ENCODE data around the gene FNBP1. TPM values are rescaled to one million over a fixed set of nuclear protein-coding genes. Genes with fewer than 3 reads are reported as not detected.

The FNBP1 gene
- total RNA-seq, 1 experiment from 2014 or later, result 53.6 TPM

DNA sequence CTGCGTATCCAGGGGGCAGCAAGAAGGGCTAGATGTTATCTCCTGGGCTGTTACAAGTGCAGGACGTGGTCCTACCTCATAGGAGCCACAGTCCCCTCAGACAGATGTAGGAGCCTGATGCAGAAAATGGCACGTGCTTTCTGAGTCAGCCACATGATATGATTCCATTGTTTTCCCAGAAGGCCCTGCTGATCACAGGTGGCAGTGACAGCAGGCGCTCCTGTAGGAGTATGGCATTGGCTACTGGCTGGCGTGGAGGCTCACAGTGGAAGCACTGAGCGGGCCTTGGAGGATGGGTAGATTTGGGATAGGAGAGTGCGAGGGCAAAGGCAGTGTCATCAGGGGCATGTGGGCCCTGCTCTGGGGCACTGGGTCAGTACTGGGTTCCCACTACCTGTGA, 185.8 kb downstream of the FNBP1 start:
- BruUV-seq (replicated peaks), result no TSS peak

DNA sequence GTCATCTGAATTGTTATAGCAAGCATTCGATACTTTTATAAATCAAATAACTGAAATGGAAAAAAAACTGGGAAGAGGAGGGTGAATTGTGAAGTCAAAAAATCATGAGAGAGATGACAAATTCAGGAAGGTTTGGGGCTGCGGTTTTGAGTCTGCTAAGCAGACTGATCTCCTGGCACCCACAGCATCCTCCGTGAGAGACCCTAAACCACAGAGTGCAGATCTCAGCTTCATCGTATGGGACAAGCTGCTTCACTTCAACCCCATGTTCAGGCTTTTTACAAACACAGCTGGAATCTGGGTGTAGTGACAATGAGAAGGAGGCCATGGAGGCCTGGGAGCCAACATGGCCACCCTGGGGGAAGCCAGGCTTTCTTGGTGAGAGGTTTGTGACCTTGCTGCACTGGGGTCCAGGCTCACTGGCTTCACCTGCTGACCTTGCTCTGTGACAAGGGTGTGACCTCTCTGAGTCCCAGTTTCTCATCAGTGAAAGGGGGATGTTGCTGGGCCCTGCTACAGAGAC, 188.3 kb downstream of the FNBP1 start:
- ATAC-seq, result no peak
- ChIA-PET CTCF (no interaction called here), POLR2A (no interaction called here)
- BruUV-seq (replicated peaks), result no TSS peak
- Histone ChIP-seq H3K4me1 (ENCODE audit: control insufficient read depth, insufficient read depth, low read length) (no peaks in the 10 kb centered on the region), H3K36me3 (ENCODE audit: control insufficient read depth, insufficient read depth, low read length) (no peaks in the 10 kb centered on the region), H3K4me3 (ENCODE audit: low read depth in 2 of 2, low read length in 2 of 2) (no peak overlapping the region), H3K27ac (ENCODE audit: low read length) (no peak overlapping the region), H3K9me3 (ENCODE audit: control insufficient read depth, insufficient read depth, low read depth, low read length) (no peaks in the 10 kb centered on the region), H3K27me3 (ENCODE audit: control insufficient read depth, insufficient read depth, low read length) (no peaks in the 10 kb centered on the region)
- no peak for DNase-seq (ENCODE audit: low read depth, low spot score)
- intact Hi-C loops (cut with micrococcal nuclease; ENCODE audit: unreplicated experiment), result no loop called here
- TF ChIP-seq TCF7L2 (IDR thresholded peaks at IDR 0.05; ENCODE audit: low read depth, low read length) (no peak), SIN3A (IDR thresholded peaks at IDR 0.05; ENCODE audit: borderline replicate concordance, insufficient read depth, low read depth, low read length) (no peak), POLR2AphosphoS5 (IDR thresholded peaks at IDR 0.05; ENCODE audit: low read depth, low read length) (no peak)
- TF ChIP-seq, protein P1, sequence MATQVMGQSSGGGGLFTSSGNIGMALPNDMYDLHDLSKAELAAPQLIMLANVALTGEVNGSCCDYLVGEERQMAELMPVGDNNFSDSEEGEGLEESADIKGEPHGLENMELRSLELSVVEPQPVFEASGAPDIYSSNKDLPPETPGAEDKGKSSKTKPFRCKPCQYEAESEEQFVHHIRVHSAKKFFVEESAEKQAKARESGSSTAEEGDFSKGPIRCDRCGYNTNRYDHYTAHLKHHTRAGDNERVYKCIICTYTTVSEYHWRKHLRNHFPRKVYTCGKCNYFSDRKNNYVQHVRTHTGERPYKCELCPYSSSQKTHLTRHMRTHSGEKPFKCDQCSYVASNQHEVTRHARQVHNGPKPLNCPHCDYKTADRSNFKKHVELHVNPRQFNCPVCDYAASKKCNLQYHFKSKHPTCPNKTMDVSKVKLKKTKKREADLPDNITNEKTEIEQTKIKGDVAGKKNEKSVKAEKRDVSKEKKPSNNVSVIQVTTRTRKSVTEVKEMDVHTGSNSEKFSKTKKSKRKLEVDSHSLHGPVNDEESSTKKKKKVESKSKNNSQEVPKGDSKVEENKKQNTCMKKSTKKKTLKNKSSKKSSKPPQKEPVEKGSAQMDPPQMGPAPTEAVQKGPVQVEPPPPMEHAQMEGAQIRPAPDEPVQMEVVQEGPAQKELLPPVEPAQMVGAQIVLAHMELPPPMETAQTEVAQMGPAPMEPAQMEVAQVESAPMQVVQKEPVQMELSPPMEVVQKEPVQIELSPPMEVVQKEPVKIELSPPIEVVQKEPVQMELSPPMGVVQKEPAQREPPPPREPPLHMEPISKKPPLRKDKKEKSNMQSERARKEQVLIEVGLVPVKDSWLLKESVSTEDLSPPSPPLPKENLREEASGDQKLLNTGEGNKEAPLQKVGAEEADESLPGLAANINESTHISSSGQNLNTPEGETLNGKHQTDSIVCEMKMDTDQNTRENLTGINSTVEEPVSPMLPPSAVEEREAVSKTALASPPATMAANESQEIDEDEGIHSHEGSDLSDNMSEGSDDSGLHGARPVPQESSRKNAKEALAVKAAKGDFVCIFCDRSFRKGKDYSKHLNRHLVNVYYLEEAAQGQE (IDR thresholded peaks at IDR 0.05; ENCODE audit: insufficient read depth in 1 of 2, low read depth in 2 of 2, low read length in 1 of 2), result no peak
- TF ChIP-seq, protein P2, sequence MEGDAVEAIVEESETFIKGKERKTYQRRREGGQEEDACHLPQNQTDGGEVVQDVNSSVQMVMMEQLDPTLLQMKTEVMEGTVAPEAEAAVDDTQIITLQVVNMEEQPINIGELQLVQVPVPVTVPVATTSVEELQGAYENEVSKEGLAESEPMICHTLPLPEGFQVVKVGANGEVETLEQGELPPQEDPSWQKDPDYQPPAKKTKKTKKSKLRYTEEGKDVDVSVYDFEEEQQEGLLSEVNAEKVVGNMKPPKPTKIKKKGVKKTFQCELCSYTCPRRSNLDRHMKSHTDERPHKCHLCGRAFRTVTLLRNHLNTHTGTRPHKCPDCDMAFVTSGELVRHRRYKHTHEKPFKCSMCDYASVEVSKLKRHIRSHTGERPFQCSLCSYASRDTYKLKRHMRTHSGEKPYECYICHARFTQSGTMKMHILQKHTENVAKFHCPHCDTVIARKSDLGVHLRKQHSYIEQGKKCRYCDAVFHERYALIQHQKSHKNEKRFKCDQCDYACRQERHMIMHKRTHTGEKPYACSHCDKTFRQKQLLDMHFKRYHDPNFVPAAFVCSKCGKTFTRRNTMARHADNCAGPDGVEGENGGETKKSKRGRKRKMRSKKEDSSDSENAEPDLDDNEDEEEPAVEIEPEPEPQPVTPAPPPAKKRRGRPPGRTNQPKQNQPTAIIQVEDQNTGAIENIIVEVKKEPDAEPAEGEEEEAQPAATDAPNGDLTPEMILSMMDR (IDR thresholded peaks at IDR 0.05), result no peak
- in situ Hi-C loops (cut with HindIII; ENCODE audit: low pct_unique_long_range_greater_than_20kb, low sequenced_read_pairs), result no loop called here

More for the DNA sequence above, 185.8 kb downstream of the FNBP1 start:
- DNase-seq (ENCODE audit: low read depth, low spot score), result no peak
- ChIA-PET POLR2A (no interaction called here), CTCF (no interaction called here)
- intact Hi-C loops (cut with micrococcal nuclease; ENCODE audit: unreplicated experiment), result no loop called here
- no peaks in the 10 kb centered on the region for H3K36me3 ChIP-seq (ENCODE audit: control insufficient read depth, insufficient read depth, low read length)
- TF ChIP-seq TCF7L2 (IDR thresholded peaks at IDR 0.05; ENCODE audit: low read depth, low read length) (no peak), POLR2AphosphoS5 (IDR thresholded peaks at IDR 0.05; ENCODE audit: low read depth, low read length) (no peak), SIN3A (IDR thresholded peaks at IDR 0.05; ENCODE audit: borderline replicate concordance, insufficient read depth, low read depth, low read length) (no peak)
- TF ChIP-seq, protein P1 (IDR thresholded peaks at IDR 0.05; ENCODE audit: insufficient read depth in 1 of 2, low read depth in 2 of 2, low read length in 1 of 2), result no peak
- TF ChIP-seq, protein P2 (IDR thresholded peaks at IDR 0.05), result no peak
- in situ Hi-C loops (cut with HindIII; ENCODE audit: low pct_unique_long_range_greater_than_20kb, low sequenced_read_pairs), result no loop called here
- H3K27me3 ChIP-seq (ENCODE audit: control insufficient read depth, insufficient read depth, low read length), result no peaks in the 10 kb centered on the region
- ATAC-seq, result no peak
- H3K27ac ChIP-seq (ENCODE audit: low read length), result no peak overlapping the region
- no peaks in the 10 kb centered on the region for H3K4me1 ChIP-seq (ENCODE audit: control insufficient read depth, insufficient read depth, low read length)
- H3K9me3 ChIP-seq (ENCODE audit: control insufficient read depth, insufficient read depth, low read depth, low read length), result no peaks in the 10 kb centered on the region
- H3K4me3 ChIP-seq (ENCODE audit: low read depth in 2 of 2, low read length in 2 of 2), result no peak overlapping the region
